ENCODE results near the gene GLCCI1.

DNA sequence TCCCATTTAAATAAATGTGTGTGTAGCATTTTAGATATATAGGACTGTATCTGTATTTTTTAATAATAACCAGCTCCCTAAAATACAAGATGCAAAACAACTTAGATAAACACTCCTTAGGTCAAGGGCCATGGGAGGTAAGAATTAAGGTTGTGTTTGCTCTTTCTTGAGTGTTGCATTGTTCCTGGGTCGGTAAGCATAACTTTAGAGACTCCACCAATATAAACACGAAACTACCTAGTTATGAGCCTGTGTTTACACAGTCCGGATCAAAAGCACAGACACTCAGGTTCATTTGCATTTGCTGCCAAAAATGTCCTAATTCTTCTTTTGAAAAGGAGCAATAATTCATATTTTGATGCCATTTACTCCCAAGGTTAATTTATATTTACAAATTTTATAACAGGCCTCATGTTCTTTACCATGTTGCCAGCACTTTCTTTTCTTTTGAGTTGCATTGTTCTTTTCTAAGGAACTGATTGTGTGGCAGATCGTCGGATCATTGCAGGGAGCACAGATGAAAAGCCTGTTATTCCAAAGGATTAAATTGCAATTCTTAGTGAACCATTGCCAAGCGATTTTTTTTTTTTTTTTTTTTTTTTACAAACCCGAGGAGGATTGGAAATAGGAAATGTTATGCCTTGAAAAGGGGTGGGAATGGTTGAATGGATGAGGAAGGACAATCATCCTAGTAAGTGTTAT lies 45.8 kb upstream of the GLCCI1 start:
- TF ChIP-seq, protein P1, sequence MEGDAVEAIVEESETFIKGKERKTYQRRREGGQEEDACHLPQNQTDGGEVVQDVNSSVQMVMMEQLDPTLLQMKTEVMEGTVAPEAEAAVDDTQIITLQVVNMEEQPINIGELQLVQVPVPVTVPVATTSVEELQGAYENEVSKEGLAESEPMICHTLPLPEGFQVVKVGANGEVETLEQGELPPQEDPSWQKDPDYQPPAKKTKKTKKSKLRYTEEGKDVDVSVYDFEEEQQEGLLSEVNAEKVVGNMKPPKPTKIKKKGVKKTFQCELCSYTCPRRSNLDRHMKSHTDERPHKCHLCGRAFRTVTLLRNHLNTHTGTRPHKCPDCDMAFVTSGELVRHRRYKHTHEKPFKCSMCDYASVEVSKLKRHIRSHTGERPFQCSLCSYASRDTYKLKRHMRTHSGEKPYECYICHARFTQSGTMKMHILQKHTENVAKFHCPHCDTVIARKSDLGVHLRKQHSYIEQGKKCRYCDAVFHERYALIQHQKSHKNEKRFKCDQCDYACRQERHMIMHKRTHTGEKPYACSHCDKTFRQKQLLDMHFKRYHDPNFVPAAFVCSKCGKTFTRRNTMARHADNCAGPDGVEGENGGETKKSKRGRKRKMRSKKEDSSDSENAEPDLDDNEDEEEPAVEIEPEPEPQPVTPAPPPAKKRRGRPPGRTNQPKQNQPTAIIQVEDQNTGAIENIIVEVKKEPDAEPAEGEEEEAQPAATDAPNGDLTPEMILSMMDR (IDR thresholded peaks at IDR 0.05), result no peak
- no peak for TF ChIP-seq POLR2A (IDR thresholded peaks at IDR 0.05)
